Loucy (cell line): ENCODE results near the gene SACS.

Source experiments
- H2AFZ ChIP-seq: fragments of 200-600 bp; sonication (generic); 2 replicates; pipeline ENCODE4 v1.6.0; 2016; ENCODE audit warnings: antibody characterized with exemption, mild to moderate bottlenecking, low read length, moderate library complexity
- H3F3A ChIP-seq: fragments of 200-600 bp; 2 replicates; pipeline ENCODE4 v1.6.0; 2016; ENCODE audit warnings: antibody characterized with exemption, low read depth, mild to moderate bottlenecking
- H3K27me3 ChIP-seq: fragments of 200-600 bp; sonication (generic); 2 replicates; pipeline ENCODE4 v1.6.1; 2014; ENCODE audit warnings: low read length, mild to moderate bottlenecking; ENCODE audit not compliant: insufficient read depth, poor library complexity, severe bottlenecking
- H3K36me3 ChIP-seq: fragments of 200-600 bp; sonication (generic); 2 replicates; pipeline ENCODE4 v1.6.1; 2016; ENCODE audit warnings: low read length; ENCODE audit not compliant: insufficient read depth
- H3K4me1 ChIP-seq: fragments of 200-600 bp; sonication (generic); 2 replicates; pipeline ENCODE4 v1.5.1; 2014; ENCODE audit warnings: low read length, mild to moderate bottlenecking; ENCODE audit not compliant: insufficient read depth, poor library complexity, severe bottlenecking
- H3K4me2 ChIP-seq: fragments of 200-600 bp; sonication (generic); 2 replicates; pipeline ENCODE4 v1.6.0; 2014; ENCODE audit warnings: antibody characterized with exemption, low read length, low read depth, mild to moderate bottlenecking; ENCODE audit not compliant: poor library complexity, severe bottlenecking
- H3K4me3 ChIP-seq: fragments of 200-600 bp; sonication (generic); 2 replicates; pipeline ENCODE4 v1.5.1; 2014; ENCODE audit warnings: low read length, mild to moderate bottlenecking, mixed read lengths; ENCODE audit not compliant: poor library complexity, severe bottlenecking
- H3K79me2 ChIP-seq: fragments of 200-600 bp; sonication (generic); 2 replicates; pipeline ENCODE4 v1.6.1; 2014; ENCODE audit warnings: low read length; ENCODE audit not compliant: insufficient read depth
- H3K9ac ChIP-seq: fragments of 200-600 bp; sonication (generic); 2 replicates; pipeline ENCODE4 v1.6.0; 2014; ENCODE audit warnings: mild to moderate bottlenecking, low read depth, low read length, moderate library complexity; ENCODE audit not compliant: poor library complexity, severe bottlenecking
- H3K9me2 ChIP-seq: fragments of 200-600 bp; sonication (generic); replicated peaks from 2 replicates; pipeline ENCODE4 v1.6.1; 2016; ENCODE audit warnings: low read depth, low read length, mixed read lengths
- H3K9me3 ChIP-seq: fragments of 200-600 bp; sonication (generic); 2 replicates; pipeline ENCODE4 v1.6.1; 2014; ENCODE audit warnings: mild to moderate bottlenecking, antibody characterized with exemption, low read length, low read depth; ENCODE audit not compliant: insufficient read depth
- H4K20me1 ChIP-seq: fragments of 200-600 bp; sonication (generic); 2 replicates; pipeline ENCODE4 v1.6.0; 2014; ENCODE audit warnings: antibody characterized with exemption, low read length, mild to moderate bottlenecking; ENCODE audit not compliant: insufficient read depth, poor library complexity, severe bottlenecking
- CTCF ChIP-seq: fragments of 200-600 bp; sonication (generic); conservative IDR thresholded peaks from 2 replicates; pipeline ENCODE4 v1.5.1; 2014; ENCODE audit warnings: mild to moderate bottlenecking, antibody characterized with exemption, low read length
- EZH2phosphoT487 ChIP-seq: fragments of 200-600 bp; IDR thresholded peaks from 2 replicates; pipeline ENCODE4 v1.6.1; 2018; ENCODE audit warnings: antibody characterized with exemption, mild to moderate bottlenecking, moderate library complexity, borderline replicate concordance

Gene SACS

GRCh38 chr13:23469951-23470421, 36.5 kb upstream of the SACS start:
- Histone ChIP-seq H3F3A (no peaks in the 10 kb centered on the region), H3K4me3 (no peak overlapping the region), H3K4me1 (peaks cover 5% of the 10 kb centered on the region), H3K36me3 (no peaks in the 10 kb centered on the region), H3K27me3 (no peaks in the 10 kb centered on the region), H3K4me2 (no peak overlapping the region), H4K20me1 (no peaks in the 10 kb centered on the region), H2AFZ (no peak overlapping the region), H3K9me3 (no peaks in the 10 kb centered on the region), H3K9me2 (no peaks in the 10 kb centered on the region), H3K9ac (no peak overlapping the region), H3K79me2 (no peaks in the 10 kb centered on the region)
- TF ChIP-seq EZH2phosphoT487, result no peak
- no peak for TF ChIP-seq CTCF

- Histone ChIP-seq H3K4me1 (peaks cover 9% of the 10 kb centered on the region), H3K27me3 (no peaks in the 10 kb centered on the region), H3K4me3 (no peak overlapping the region), H3K9ac (no peak overlapping the region), H3K79me2 (no peaks in the 10 kb centered on the region), H3K9me3 (no peaks in the 10 kb centered on the region), H3F3A (no peaks in the 10 kb centered on the region), H3K9me2 (no peaks in the 10 kb centered on the region), H3K36me3 (no peaks in the 10 kb centered on the region), H3K4me2 (no peak overlapping the region), H4K20me1 (no peaks in the 10 kb centered on the region), H2AFZ (no peak overlapping the region)
- TF ChIP-seq EZH2phosphoT487 (no peak), CTCF (no peak)
These were observed 35.3 kb upstream of the SACS start for GRCh38 chr13:23468811-23469210.

GRCh38 chr13:23467932-23468278, 34.4 kb upstream of the SACS start:
- TF ChIP-seq CTCF (no peak), EZH2phosphoT487 (no peak)
- Histone ChIP-seq H3K9ac (no peak overlapping the region), H3K79me2 (no peaks in the 10 kb centered on the region), H3K4me3 (no peak overlapping the region), H2AFZ (no peak overlapping the region), H3K4me2 (no peak overlapping the region), H3K9me3 (no peaks in the 10 kb centered on the region), H3K36me3 (no peaks in the 10 kb centered on the region), H3K4me1 (peaks cover 18% of the 10 kb centered on the region), H3K27me3 (no peaks in the 10 kb centered on the region), H4K20me1 (no peaks in the 10 kb centered on the region), H3K9me2 (no peaks in the 10 kb centered on the region), H3F3A (peaks cover 1% of the 10 kb centered on the region; the same call in 1 of the 2 replicates)
